GM19468 (cell line): ENCODE results near the gene ALDH1A1.
"Not testable (repeated sequence)": the region's sequence is repeated elsewhere in the genome, so short reads cannot be mapped to it uniquely, and the experiment has no call there.

Source experiments
- ATAC-seq: cut with Tn5 transposase; IDR thresholded peaks from one replicate; pipeline ENCODE4 v1.9.1; 2021; ENCODE audit warnings: mild to moderate bottlenecking, moderate library complexity, moderate number of reproducible peaks; ENCODE audit not compliant: unreplicated experiment; ENCODE audit errors: extremely low read depth

ALDH1A1 gene

DNA sequence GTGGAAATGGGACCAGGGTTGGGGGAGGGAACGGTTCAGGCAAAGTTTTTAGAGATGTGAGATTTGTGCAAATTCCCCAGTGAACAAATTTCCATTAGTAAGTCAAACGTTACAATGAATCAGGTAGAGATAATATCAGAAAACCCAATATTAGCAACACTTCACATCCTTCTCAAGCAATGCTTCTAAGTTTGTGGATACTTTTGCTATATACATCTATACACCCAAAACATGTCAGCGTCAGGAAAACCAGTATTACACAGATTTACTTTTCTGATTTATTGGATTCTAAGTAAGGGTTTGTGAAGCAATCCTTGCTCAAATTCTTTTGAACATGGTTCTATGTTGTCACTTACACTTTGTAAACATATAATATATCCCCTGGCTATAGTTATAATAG is 6.5 kb downstream of the ALDH1A1 start:
- ATAC-seq = no peak

DNA sequence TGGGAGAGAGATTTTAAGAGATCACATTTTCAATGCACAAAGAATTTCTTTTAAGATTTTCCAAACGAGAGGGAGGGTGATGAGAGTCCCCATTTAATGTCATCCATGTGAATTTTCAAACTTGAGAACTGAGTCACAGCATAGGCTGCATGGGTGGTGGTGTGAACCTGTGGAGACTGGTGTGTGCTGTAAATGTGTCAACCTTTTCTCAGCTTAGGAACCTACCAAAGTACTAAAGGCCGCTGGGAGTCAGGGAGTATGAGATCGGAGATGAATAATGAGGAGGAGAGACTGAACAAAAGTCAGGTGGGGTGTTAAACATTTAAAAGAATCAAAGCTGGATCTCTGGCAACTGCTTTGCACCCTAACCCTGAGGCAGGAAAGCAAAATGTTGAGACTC is 7.5 kb downstream of the ALDH1A1 start:
- ATAC-seq = no peak

DNA sequence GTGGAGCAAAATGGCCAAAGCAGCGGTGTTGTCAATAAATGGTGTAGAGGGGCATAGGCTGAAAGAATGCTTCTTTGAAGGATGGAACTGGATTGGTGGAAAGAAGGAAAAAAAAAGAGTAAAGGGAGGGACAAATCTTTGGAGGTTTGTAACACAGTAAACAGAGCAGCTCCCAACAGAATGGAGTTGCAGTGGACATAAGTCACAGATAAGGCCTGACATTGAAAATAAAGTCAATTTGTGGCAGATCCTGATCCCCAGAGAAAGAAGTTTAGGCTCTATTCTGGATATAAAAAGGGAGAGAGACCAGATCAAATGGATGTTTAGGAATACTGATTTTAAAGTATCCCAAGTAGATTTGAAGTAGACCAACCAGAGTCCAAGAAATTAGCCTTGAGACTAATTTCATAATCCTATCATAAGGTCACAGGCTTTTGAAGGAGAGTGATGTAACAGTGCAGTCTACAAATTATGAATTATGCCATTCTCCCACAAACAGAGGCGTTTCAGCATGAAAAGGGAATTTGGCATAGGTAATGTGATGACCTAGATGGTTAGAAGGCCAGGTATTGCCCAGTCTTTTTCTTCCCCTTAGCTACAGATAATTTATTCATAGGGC is 8.9 kb downstream of the ALDH1A1 start:
- no peak for ATAC-seq

GRCh38 chr9:72942451-72942850 is 10.4 kb downstream of the ALDH1A1 start:
- ATAC-seq = no peak

- ATAC-seq = not testable (repeated sequence)
Measured at GRCh38 chr9:72939581-72939980, 13.3 kb downstream of the ALDH1A1 start.

DNA sequence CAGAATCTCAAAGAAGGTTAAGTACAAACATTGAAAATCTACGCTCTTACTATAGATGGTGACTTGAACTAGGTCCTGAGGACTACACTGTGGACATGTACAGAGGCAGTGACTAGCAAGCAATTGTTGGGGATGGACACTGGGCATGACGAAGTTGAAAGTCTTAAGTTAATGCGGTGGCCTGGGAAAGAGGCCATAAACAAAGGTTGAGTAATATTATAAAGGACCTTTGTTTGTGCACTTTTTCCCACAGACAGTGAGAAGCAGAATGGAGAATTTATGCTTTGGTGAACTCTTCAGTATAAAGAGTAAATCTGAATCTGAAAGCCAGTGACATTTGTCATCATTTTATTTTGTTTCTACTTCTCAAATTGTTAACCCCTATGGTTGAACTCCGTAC is 15.3 kb downstream of the ALDH1A1 start:
- no peak for ATAC-seq

DNA sequence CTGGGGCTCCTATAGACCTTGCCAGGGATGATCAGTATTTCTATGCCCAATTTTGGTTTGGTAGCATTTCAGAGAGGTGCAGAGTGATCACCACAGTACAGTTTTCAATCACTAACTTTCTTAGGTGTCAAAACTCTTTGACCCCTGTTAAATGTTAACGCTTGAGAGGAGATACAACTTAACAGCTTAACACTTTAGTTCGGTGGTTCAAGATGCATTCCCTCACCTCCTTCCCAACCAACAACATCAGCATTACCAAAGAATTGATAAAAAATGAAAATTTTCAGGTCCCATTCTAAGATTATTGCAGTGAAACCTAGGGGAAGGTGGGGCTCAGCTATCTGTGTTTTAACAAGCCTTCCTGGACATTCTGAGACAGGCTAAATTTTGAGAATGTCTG is 16.2 kb downstream of the ALDH1A1 start:
- ATAC-seq = no peak

- no peak for ATAC-seq
Measured at GRCh38 chr9:72936266-72936665, 16.6 kb downstream of the ALDH1A1 start.

DNA sequence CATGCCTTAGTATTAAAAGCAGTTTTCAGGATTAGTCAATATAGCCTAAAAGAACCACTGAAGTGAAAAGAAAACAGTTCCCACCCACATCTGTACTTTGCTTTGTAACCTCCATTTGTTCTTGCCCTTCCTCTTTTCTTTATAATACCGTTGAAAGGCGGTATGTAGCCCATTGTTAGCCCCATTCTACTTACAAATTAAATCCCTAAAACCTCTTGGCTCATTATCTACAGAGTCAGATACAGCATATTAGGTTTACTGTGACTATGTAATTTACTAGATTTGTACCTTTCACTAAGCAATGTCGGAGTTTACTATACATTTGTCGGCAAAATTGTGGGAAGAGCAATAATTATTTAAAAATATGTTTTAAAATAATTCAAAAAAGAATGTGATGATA is 17.3 kb downstream of the ALDH1A1 start:
- ATAC-seq = no peak

GRCh38 chr9:72933730-72934665 is 18.9 kb downstream of the ALDH1A1 start:
- ATAC-seq = no peak

DNA sequence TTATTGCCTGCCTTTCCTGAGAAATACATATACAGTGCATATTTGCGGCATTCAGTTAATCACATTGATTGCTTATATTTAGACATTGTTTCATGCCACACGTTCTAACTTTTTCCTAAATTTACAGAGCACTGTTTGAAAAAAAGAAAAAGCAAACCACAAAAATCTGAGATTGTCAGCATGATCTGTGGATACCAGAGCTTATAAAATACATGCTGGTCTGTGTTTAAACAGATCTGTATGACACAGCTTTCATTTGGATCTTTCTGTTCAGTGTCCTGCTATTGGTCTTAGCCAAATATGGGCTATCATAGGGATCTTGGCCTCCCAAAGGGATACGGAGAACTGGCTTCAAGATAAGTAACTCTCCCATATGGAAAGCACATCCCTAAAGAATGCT is 20.2 kb downstream of the ALDH1A1 start:
- ATAC-seq = no peak

- no peak for ATAC-seq
Measured at GRCh38 chr9:72931897-72932296, 21.0 kb downstream of the ALDH1A1 start.

GRCh38 chr9:72931437-72931836 is 21.4 kb downstream of the ALDH1A1 start:
- ATAC-seq = no peak

GRCh38 chr9:72930828-72931227 is 22.0 kb downstream of the ALDH1A1 start:
- no peak for ATAC-seq

- no peak for ATAC-seq
Measured at GRCh38 chr9:72929542-72929941, 23.3 kb downstream of the ALDH1A1 start.

DNA sequence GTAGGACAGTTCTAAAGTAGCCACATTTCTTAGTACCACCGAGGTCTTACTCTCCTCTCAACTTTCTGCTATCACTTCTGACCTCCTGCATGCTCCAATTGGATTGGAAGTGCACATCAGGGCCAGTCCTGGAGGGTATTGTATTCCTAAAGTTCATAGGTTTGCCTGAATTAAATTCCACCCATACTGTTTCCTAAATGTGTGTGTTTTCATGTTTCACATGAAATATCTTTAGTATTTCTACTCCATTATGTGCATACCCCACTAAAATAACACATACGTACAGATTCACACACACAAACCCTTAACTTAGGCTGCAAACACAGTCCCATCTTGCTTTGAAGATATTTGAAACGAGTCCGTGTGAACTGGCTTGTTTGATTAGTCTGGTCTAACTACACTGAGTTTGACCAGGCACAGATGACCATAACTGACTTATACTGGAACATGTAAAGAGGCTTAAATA is 24.8 kb downstream of the ALDH1A1 start:
- no peak for ATAC-seq

DNA sequence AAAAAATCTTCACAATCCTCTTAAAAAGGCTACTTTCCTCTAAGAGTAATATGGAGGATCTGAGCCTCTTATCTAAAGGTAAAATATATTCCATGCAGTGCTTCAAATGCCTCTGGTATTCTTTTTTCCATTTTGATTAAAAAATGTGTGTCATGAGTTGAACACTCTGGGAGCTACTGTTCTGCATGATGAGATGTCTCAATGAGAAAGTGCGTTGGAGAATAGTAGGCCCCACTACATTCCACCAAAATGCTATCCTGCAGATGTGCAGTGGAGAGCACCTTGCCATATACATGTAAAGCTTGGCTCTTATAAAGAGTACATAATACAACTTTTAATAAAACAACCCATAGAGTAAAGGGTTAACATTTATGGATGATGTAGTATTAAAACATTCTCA is 26.3 kb downstream of the ALDH1A1 start:
- ATAC-seq = no peak

- ATAC-seq = no peak
Measured at GRCh38 chr9:72925891-72926290, 27.0 kb downstream of the ALDH1A1 start.

DNA sequence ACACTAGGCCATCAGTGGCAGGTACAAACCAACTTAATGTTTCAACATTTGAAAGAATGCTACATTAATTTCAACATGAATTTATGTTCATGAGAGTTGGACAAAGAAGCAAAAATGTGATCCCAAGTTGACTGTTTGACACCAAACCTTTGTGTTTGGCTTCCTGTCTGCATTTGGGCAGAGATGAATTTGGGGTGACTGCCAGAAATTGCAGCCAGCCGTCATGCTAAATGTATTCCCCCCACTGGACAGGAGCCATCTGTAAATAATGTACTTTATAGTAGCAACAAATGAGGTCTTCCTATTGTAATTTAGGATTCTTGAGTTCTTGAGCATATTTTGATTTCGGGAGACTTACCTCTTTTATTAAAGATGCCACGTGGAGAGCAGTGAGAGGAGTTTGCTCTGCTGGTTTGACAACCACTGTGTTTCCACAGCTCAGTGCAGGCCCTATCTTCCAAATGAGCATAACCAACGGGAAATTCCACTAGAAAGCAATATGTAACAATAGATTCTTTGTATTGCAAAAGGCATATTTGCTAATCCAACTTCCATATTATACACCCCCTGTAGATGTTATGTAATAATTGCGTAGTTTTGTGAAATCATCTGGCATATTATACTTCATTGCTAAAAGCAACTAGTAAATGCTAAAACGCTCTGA is 27.6 kb downstream of the ALDH1A1 start:
- no peak for ATAC-seq

DNA sequence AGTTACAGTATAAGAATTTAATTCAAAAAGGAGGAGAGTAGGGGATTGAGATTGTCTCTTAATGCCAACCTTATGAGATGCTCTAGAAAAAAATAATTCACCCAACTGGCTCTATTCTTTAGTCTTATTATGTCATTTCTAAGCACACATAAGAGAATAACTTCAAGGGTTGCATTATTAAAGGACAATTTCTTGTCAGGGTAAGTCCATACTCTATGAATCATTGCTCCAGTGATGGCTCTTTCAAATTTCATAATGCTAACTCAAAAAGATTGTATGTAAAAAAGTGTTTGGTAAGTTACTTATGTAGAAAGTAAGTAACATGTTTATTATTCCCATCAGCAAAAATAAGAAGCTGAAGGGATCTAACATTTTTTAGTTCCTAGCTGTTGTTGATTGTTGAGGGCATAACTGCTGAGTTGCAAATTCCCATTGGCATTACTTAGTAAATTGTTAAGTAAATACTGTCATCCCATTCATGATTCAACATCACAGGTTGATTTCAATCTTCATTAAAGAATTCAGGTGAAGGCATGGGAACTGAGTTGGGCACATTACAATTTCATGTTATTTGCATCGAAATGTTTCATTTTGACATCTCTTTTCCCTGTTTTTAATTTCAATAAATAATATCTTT is 28.6 kb downstream of the ALDH1A1 start:
- no peak for ATAC-seq

GRCh38 chr9:72923077-72923476 is 29.8 kb downstream of the ALDH1A1 start:
- ATAC-seq = no peak
